ENCODE data around the gene TPM1. TPM values are rescaled to one million over a fixed set of nuclear protein-coding genes. Genes with fewer than 3 reads are reported as not detected.

The TPM1 gene
- total and polyA plus RNA-seq, 2 of the 4 experiments (the other 2 are of a cell fraction), result 661 to 1,623 TPM

DNA sequence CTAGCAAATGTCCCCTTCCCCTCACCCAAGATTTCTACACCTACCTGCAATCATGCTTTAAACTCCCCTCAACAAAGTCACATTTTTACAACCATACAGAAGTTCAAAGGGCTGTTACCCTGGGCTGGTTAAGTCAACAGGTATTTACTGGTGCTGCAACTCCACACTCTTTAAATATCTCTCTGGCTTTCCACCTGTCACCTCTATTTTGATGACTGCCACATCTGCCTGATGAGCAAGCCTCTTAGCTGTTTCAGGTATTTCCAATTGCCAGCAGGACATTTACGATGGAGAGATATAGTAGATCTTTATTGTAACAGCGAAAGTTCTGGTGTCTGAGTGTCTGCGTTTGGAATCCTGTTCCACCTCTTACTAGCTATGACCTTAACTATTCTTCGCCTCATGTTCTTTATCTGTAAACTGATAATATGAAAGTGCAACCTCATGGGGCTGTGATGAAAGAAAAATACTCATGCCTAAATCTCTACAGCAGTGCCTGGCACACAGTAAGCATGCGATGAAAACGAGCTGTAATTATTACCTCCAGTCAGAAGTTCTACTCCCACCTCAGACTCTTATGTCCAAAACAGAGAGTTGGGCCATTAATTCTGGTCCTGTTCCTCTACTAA lies 44.2 kb upstream of the TPM1 start:
- intact Hi-C loops (cut with micrococcal nuclease), result no loop called here
- POLR2A ChIA-PET (ENCODE audit: unreplicated experiment), result no interaction called here

More for the DNA sequence above, 44.2 kb upstream of the TPM1 start:
- Histone ChIP-seq H4K91ac (ENCODE audit: insufficient read depth, low read depth, low read length) (no peak overlapping the region), H4K5ac (ENCODE audit: low read depth, low read length) (no peak overlapping the region), H3K4ac (ENCODE audit: low read depth, low read length) (0 out of 2 replicates have a peak overlapping the region, but pooled peaks have one; percentile 16), H3K4me1 (ENCODE audit: control insufficient read depth, insufficient read depth, low read length) (peaks cover 2% of the 10 kb centered on the region; the same call in 1 of the 2 replicates), H3K18ac (ENCODE audit: low read depth, low read length) (no peak overlapping the region), H2BK5ac (ENCODE audit: low read depth, low read length, poor library complexity, severe bottlenecking) (no peak overlapping the region), H2AFZ (replicated peaks; ENCODE audit: low read length, poor library complexity) (no peak overlapping the region), H2BK120ac (ENCODE audit: low read depth, low read length) (no peak overlapping the region), H3K4me3 (ENCODE audit: insufficient read depth, low read depth, low read length) (no peak overlapping the region), H3K23ac (ENCODE audit: low read depth, low read length) (no peak overlapping the region), H2BK15ac (ENCODE audit: low read depth, low read length) (no peak overlapping the region), H2AK5ac (ENCODE audit: low read depth, low read length) (no peak overlapping the region), H3K56ac (ENCODE audit: extremely low read depth, insufficient read depth, low read length) (no peak overlapping the region), H2AK9ac (replicated peaks; ENCODE audit: low read depth, low read length, poor library complexity) (no peak overlapping the region), H3K14ac (replicated peaks; ENCODE audit: low read depth, low read length) (peak overlapping the region; percentile 48; the same call in 1 of the 2 replicates), H2BK20ac (ENCODE audit: low read depth, low read length) (no peak overlapping the region), H3K27ac (ENCODE audit: insufficient read depth, low read length) (no peak overlapping the region), H3K27me3 (ENCODE audit: control insufficient read depth, insufficient read depth, low read length) (no peaks in the 10 kb centered on the region), H4K20me1 (ENCODE audit: insufficient read depth, low read length) (no peaks in the 10 kb centered on the region), H3K9me1 (ENCODE audit: insufficient read depth, low read length) (peaks cover 6% of the 10 kb centered on the region; the same call in 1 of the 2 replicates), H3K4me2 (ENCODE audit: low read depth, low read length) (no peak overlapping the region), H3K36me3 (ENCODE audit: control insufficient read depth, insufficient read depth, low read length) (no peaks in the 10 kb centered on the region), H4K8ac (ENCODE audit: low read depth in 2 of 2, low read length in 2 of 2) (0 out of 4 replicates have a peak overlapping the region, but pooled peaks of 1 of the 2 experiments have one; percentile 11), H3K9me3 (ENCODE audit: control insufficient read depth, insufficient read depth, low read length) (no peaks in the 10 kb centered on the region), H3K9ac (ENCODE audit: low read depth, low read length) (no peak overlapping the region), H3K79me1 (ENCODE audit: low read depth in 1 of 2, low read length in 2 of 2) (no peaks in the 10 kb centered on the region)
- ATAC-seq (ENCODE audit: low read depth) (no peak), DNase-seq (no peak)
- WGBS, 2 experiments (ENCODE audit: extremely low coverage in 2 of 2, insufficient read length in 1 of 2), result no CpG with 5 or more reads among the region's 6 CpGs
- in situ Hi-C loops (cut with MboI; ENCODE audit: low sequenced_read_pairs) (no loop called here), dilution Hi-C loops (cut with HindIII; ENCODE audit: low sequenced_read_pairs, unreplicated experiment) (no loop called here)
- CTCF ChIA-PET, result no interaction called here
- BruUV-seq (replicated peaks), result no TSS peak
- TF ChIP-seq MAFK (IDR thresholded peaks at IDR 0.05; ENCODE audit: low read depth, low read length) (no peak), NFE2L2 (IDR thresholded peaks at IDR 0.05; ENCODE audit: low read depth, low read length) (no peak), SMC3 (IDR thresholded peaks at IDR 0.05; ENCODE audit: low read depth, low read length) (no peak), RFX5 (IDR thresholded peaks at IDR 0.05; ENCODE audit: low read depth, low read length) (no peak), MAZ (IDR thresholded peaks at IDR 0.05; ENCODE audit: borderline replicate concordance, low read depth, low read length) (no peak), BHLHE40 (IDR thresholded peaks at IDR 0.05; ENCODE audit: low read depth, low read length) (no peak), CHD1 (IDR thresholded peaks at IDR 0.05; ENCODE audit: low read depth, low read length) (no peak), CEBPB (IDR thresholded peaks at IDR 0.05; ENCODE audit: low read depth, low read length) (no peak), RAD21 (IDR thresholded peaks at IDR 0.05; ENCODE audit: low read length) (no peak), POLR2A (IDR thresholded peaks at IDR 0.05; ENCODE audit: low read depth, low read length) (no peak), FOS (IDR thresholded peaks at IDR 0.05; ENCODE audit: low read depth, low read length) (no peak)
- TF ChIP-seq, protein P1, sequence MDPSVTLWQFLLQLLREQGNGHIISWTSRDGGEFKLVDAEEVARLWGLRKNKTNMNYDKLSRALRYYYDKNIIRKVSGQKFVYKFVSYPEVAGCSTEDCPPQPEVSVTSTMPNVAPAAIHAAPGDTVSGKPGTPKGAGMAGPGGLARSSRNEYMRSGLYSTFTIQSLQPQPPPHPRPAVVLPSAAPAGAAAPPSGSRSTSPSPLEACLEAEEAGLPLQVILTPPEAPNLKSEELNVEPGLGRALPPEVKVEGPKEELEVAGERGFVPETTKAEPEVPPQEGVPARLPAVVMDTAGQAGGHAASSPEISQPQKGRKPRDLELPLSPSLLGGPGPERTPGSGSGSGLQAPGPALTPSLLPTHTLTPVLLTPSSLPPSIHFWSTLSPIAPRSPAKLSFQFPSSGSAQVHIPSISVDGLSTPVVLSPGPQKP (IDR thresholded peaks at IDR 0.05; ENCODE audit: borderline replicate concordance, low read depth, low read length), result no peak
- TF ChIP-seq, protein P2, sequence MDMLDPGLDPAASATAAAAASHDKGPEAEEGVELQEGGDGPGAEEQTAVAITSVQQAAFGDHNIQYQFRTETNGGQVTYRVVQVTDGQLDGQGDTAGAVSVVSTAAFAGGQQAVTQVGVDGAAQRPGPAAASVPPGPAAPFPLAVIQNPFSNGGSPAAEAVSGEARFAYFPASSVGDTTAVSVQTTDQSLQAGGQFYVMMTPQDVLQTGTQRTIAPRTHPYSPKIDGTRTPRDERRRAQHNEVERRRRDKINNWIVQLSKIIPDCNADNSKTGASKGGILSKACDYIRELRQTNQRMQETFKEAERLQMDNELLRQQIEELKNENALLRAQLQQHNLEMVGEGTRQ (IDR thresholded peaks at IDR 0.05; ENCODE audit: low read depth, low read length), result no peak
